KMS-11 (cell line): Measurements from ENCODE around the gene GLIPR2.
"Not testable (repeated sequence)": the region's sequence is repeated elsewhere in the genome, so short reads cannot be mapped to it uniquely, and the experiment has no call there.

Experiments
- H2AFZ ChIP-seq: fragments of 200-600 bp; sonication (generic); 2 replicates; pipeline ENCODE4 v1.6.1; 2016; ENCODE audit warnings: antibody characterized with exemption, mixed run types, low read depth
- H3K27ac ChIP-seq: fragments of 200-600 bp; sonication (generic); 2 replicates; pipeline ENCODE4 v1.6.1; 2016; ENCODE audit warnings: mild to moderate bottlenecking, mixed run types
- H3K27me3 ChIP-seq: fragments of 200-600 bp; sonication (generic); 2 replicates; pipeline ENCODE4 v1.6.1; 2017; ENCODE audit warnings: mild to moderate bottlenecking, low read depth, mixed run types, moderate library complexity; ENCODE audit not compliant: insufficient read depth
- H3K36me3 ChIP-seq: fragments of 200-600 bp; sonication (generic); 2 replicates; pipeline ENCODE4 v1.6.1; 2017; ENCODE audit warnings: mild to moderate bottlenecking, mixed run types; ENCODE audit not compliant: insufficient read depth
- H3K4me1 ChIP-seq: fragments of 200-600 bp; sonication (generic); 2 replicates; pipeline ENCODE4 v1.6.1; 2016; ENCODE audit warnings: mild to moderate bottlenecking, low read depth, mixed run types; ENCODE audit not compliant: poor library complexity, severe bottlenecking
- H3K4me2 ChIP-seq: fragments of 200-600 bp; sonication (generic); 2 replicates; pipeline ENCODE4 v1.7.0; 2016; ENCODE audit warnings: mild to moderate bottlenecking, mixed run types
- H3K4me3 ChIP-seq: fragments of 200-600 bp; sonication (generic); IDR thresholded peaks from 2 replicates; pipeline ENCODE4 v1.6.1; 2017; ENCODE audit warnings: low read depth, low read length, mixed read lengths; ENCODE audit not compliant: insufficient read depth
- H3K79me2 ChIP-seq: fragments of 200-600 bp; sonication (generic); 2 replicates; pipeline ENCODE4 v1.6.1; 2016; ENCODE audit warnings: low read depth, mixed run types; ENCODE audit not compliant: insufficient read depth
- H3K9ac ChIP-seq: fragments of 200-600 bp; sonication (generic); 2 replicates; pipeline ENCODE4 v1.6.1; 2016; ENCODE audit warnings: mild to moderate bottlenecking, mixed run types
- H4K20me1 ChIP-seq: fragments of 200-600 bp; sonication (generic); 2 replicates; pipeline ENCODE4 v1.6.1; 2016; ENCODE audit warnings: mild to moderate bottlenecking, mixed run types; ENCODE audit not compliant: insufficient read depth
- CTCF ChIP-seq: fragments of 200-600 bp; sonication (generic); conservative IDR thresholded peaks from 2 replicates; pipeline ENCODE4 v1.6.1; 2017; ENCODE audit warnings: low read depth, mild to moderate bottlenecking, antibody characterized with exemption, low read length, moderate library complexity, mixed read lengths

The GLIPR2 gene

GRCh38 chr9:36129139-36129538, 7.4 kb upstream of the GLIPR2 start:
- TF ChIP-seq CTCF = no peak
- no peaks in the 10 kb centered on the region for H4K20me1 ChIP-seq
- no peak overlapping the region for H3K27ac ChIP-seq
- H3K79me2 ChIP-seq = no peaks in the 10 kb centered on the region
- no peaks in the 10 kb centered on the region for H3K4me1 ChIP-seq
- H3K4me3 ChIP-seq = no peak overlapping the region
- no peak overlapping the region for H2AFZ ChIP-seq
- H3K4me2 ChIP-seq = no peak overlapping the region
- H3K9ac ChIP-seq = no peak overlapping the region
- H3K27me3 ChIP-seq = no peaks in the 10 kb centered on the region
- H3K36me3 ChIP-seq = no peaks in the 10 kb centered on the region

GRCh38 chr9:36131666-36132065, 4.9 kb upstream of the GLIPR2 start:
- not testable (repeated sequence) for H3K4me2 ChIP-seq, H3K27ac ChIP-seq

GRCh38 chr9:36132086-36132485, 4.4 kb upstream of the GLIPR2 start:
- Histone ChIP-seq H3K9ac (no peak overlapping the region), H4K20me1 (no peaks in the 10 kb centered on the region), H3K4me2 (no peak overlapping the region), H3K4me3 (no peak overlapping the region), H3K4me1 (peaks cover 4% of the 10 kb centered on the region), H3K27me3 (no peaks in the 10 kb centered on the region; the same call in 1 of the 2 replicates), H2AFZ (no peak overlapping the region), H3K36me3 (no peaks in the 10 kb centered on the region), H3K27ac (no peak overlapping the region), H3K79me2 (no peaks in the 10 kb centered on the region)
- TF ChIP-seq CTCF = no peak

More at GRCh38 chr9:36131666-36132065, 4.9 kb upstream of the GLIPR2 start:
- not testable (repeated sequence) for H3K36me3 ChIP-seq, H3K9ac ChIP-seq, H2AFZ ChIP-seq, H3K4me3 ChIP-seq, H3K27me3 ChIP-seq, H3K4me1 ChIP-seq, H4K20me1 ChIP-seq, H3K79me2 ChIP-seq

GRCh38 chr9:36134761-36135505, 1.6 kb upstream of the GLIPR2 start:
- no peaks in the 10 kb centered on the region; the same call in 1 of the 2 replicates for H3K27me3 ChIP-seq
- H3K4me3 ChIP-seq = no peak overlapping the region

More at GRCh38 chr9:36134761-36135505, 1.6 kb upstream of the GLIPR2 start:
- no peaks in the 10 kb centered on the region for H3K79me2 ChIP-seq
- no peak overlapping the region for H2AFZ ChIP-seq
- H3K9ac ChIP-seq = no peak overlapping the region
- no peaks in the 10 kb centered on the region for H4K20me1 ChIP-seq
- H3K4me2 ChIP-seq = no peak overlapping the region
- no peak for TF ChIP-seq CTCF
- H3K27ac ChIP-seq = no peak overlapping the region
- peaks cover 16% of the 10 kb centered on the region for H3K4me1 ChIP-seq
- no peaks in the 10 kb centered on the region for H3K36me3 ChIP-seq
